ENCODE results near the gene CYB5B.

The CYB5B gene

DNA sequence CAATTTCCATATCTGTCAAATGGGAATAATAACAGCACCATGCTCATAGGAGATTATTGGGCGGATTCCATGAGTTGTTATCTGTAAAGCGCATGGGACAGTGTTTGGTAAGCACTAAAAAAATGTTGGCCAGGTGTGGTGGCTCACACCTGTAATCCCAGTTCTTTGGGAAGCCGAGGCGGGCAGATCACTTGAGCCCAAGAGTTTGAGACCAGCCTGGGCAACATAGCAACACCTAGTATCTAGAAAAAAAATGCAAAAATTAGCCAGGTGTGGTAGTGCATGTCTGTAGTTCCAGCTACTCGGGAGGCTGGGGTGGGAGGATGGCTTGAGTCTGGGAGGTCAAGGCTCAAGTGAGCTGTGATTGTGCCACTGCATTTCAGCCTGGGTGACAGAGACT is 74.5 kb downstream of the CYB5B start:
- in situ Hi-C loops (cut with MboI; ENCODE audit: low sequenced_read_pairs, unreplicated experiment) = no loop called here
- no peak for TF ChIP-seq CTCF (IDR thresholded peaks at IDR 0.05; ENCODE audit: borderline replicate concordance, control extremely low read depth, extremely low read depth, insufficient read depth, missing control alignments)
- no peak for DNase-seq (ENCODE audit: low spot score)

- no peak for DNase-seq (ENCODE audit: low spot score)
- TF ChIP-seq CTCF (IDR thresholded peaks at IDR 0.05; ENCODE audit: borderline replicate concordance, control extremely low read depth, extremely low read depth, insufficient read depth, missing control alignments) = no peak
- in situ Hi-C loops (cut with MboI; ENCODE audit: low sequenced_read_pairs, unreplicated experiment) = no loop called here
These were observed 75.3 kb downstream of the CYB5B start for GRCh38 chr16:69499541-69500230.

- TF ChIP-seq CTCF (IDR thresholded peaks at IDR 0.05; ENCODE audit: borderline replicate concordance, control extremely low read depth, extremely low read depth, insufficient read depth, missing control alignments) = no peak
- in situ Hi-C loops (cut with MboI; ENCODE audit: low sequenced_read_pairs, unreplicated experiment) = no loop called here
- no peak for DNase-seq (ENCODE audit: low spot score)
These were observed 76.1 kb downstream of the CYB5B start for GRCh38 chr16:69500496-69500895.

DNA sequence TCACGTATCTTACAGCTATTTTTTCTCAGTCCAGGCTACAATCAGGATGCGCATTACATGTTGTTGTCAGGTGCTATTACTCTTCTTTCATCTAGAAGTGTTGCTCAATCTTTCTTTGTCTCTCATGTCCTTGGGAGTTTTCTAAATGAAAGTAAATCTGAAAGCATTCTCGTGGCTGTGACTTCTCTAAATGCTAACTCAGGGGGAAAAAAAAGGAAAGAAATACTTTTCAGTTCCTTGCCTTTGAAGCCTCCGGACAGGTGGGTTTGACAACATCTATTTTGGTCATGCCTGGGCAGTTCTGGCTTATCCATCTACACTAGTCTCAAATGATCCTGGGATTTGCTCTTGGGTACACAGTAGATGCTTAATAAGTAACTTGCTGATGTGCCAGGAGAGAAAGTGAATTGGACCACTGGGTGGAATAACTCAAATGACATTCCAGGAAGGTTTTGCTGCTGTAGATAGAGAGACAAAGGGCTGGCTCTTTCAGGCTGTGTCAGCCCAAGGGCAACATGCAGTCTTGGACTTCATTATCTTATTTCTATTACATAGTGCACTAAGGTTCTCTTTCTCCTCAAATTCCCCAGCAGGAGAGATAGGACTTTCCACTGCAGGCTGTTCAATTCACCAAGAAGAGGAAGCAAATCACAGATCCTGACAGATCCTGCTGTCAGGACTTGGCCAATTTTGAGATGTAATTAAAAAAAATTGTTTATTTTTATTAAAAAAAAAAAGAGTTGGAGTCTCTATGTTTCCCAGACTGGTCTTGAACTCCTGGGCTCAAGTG is 77.7 kb downstream of the CYB5B start:
- TF ChIP-seq CTCF (IDR thresholded peaks at IDR 0.05; ENCODE audit: borderline replicate concordance, control extremely low read depth, extremely low read depth, insufficient read depth, missing control alignments) = no peak
- peak; percentile 59 for DNase-seq (ENCODE audit: low spot score)
- in situ Hi-C loops (cut with MboI; ENCODE audit: low sequenced_read_pairs, unreplicated experiment) = no loop called here

DNA sequence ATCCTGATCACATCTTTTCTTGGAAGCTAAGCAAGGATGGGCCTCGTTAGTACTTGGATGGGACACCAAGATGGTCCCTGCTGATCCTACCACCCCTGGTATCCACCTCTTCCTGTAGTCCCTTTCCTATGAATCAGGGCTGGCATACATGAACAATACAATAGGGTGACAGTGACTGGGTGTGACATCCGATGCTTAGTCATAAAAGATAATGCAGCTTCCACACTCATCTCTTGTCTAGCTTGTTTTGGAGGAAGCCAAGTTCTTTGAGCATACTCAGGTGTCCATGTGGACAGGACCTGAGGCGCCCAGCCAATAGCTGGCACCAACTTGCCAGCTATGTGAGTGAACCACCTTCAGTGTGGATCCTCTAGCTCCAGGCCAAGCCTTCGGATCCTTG is 78.8 kb downstream of the CYB5B start:
- DNase-seq (ENCODE audit: low spot score) = no peak
- in situ Hi-C loops (cut with MboI; ENCODE audit: low sequenced_read_pairs, unreplicated experiment) = no loop called here
- TF ChIP-seq CTCF (IDR thresholded peaks at IDR 0.05; ENCODE audit: borderline replicate concordance, control extremely low read depth, extremely low read depth, insufficient read depth, missing control alignments) = no peak

DNA sequence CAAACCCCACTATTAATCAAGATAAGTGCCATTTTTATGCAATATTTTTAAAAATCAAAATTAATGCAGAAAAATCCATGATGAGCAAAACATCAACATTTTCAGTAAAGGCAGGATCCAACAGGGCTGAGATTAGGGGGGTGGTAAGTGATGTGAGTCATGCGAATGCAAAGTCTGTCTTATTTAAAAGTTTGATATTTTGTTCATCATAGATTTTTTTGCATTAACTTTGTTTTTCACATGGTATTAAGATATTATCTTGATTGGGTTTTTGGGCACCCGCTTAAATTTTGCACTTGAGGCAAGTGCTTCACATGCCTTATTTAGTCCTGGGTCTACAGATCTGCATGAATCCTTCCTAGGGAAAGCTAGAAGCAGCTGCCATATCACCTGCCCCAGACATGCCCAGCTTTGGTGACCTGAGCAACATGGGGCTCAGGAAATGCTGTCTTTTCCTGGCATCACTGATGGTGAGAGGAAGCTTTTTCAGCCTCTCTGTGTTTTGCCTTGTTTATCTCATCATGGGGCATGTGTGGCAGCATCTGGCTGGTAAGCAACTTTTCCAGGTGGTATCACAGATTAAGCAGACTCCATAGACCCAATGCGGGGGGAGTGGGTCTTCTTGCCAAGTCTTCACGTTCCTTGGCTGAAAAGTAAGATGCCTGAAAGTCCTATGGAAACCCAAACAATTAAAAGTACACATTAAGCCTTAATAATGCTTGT is 83.8 kb downstream of the CYB5B start:
- no peak for DNase-seq (ENCODE audit: low spot score)
- in situ Hi-C loops (cut with MboI; ENCODE audit: low sequenced_read_pairs, unreplicated experiment) = no loop called here
- no peak for TF ChIP-seq CTCF (IDR thresholded peaks at IDR 0.05; ENCODE audit: borderline replicate concordance, control extremely low read depth, extremely low read depth, insufficient read depth, missing control alignments)

All from GM13976 (cell line).